SK-N-SH (cell line): ENCODE results near the gene GCN1. TPM values are rescaled to one million over a fixed set of nuclear protein-coding genes. Genes with fewer than 3 reads are reported as not detected.

Experiments
- CTCF ChIA-PET: fragments of 300-600, 350-600 bp; formaldehyde crosslinking; extraction: SDS; loops from one replicate; lab custom pipeline; 2021; lab: Yijun Ruan, JAX
- POLR2A ChIA-PET: fragments of 350-600 bp; sonication (Branson Sonifier 250); formaldehyde crosslinking; extraction: SDS; loops from one replicate; lab custom pipeline; 2020; ENCODE audit warnings: antibody characterized with exemption, inconsistent platforms; lab: Yijun Ruan, JAX
- DNase-seq: peaks from one replicate; pipeline ENCODE4 v3.0.0; 2012
- H2AFZ ChIP-seq: fragments of 200-600 bp; sonication (generic); 2 replicates; pipeline ENCODE4 v1.8.1; 2016; ENCODE audit warnings: antibody characterized with exemption, mild to moderate bottlenecking, low read depth
- H3F3A ChIP-seq: fragments of 200-600 bp; sonication (generic); replicated peaks from 2 replicates; pipeline ENCODE3; 2016; ENCODE audit warnings: antibody characterized with exemption, mild to moderate bottlenecking; ENCODE audit not compliant: insufficient read depth
- H3K27ac ChIP-seq, 2 experiments: fragments of 200-500 bp in 1 of 2; fragments of 200-600 bp in 1 of 2; sonication (Bioruptor generic) in 1 of 2; sonication (generic), shearing (Covaris generic) in 1 of 2; 2 replicates each; pipeline versions ENCODE4 v1.5.1 to v1.6.1; 2014 to 2016; ENCODE audit warnings: low read depth in 2 of 2, inconsistent platforms in 1 of 2, low read length in 1 of 2, mild to moderate bottlenecking in 1 of 2, mixed read lengths in 1 of 2
- H3K27me3 ChIP-seq: fragments of 200-600 bp; sonication (generic), shearing (Covaris generic); 2 replicates; pipeline ENCODE4 v1.6.1; 2016; ENCODE audit warnings: mixed run types; ENCODE audit not compliant: insufficient read depth
- H3K36me3 ChIP-seq, 2 experiments: fragments of 200-500 bp in 1 of 2; fragments of 200-600 bp in 1 of 2; sonication (Bioruptor generic) in 1 of 2; sonication (generic) in 1 of 2; replicated peaks in 1 of 2; 2 replicates each; pipeline versions ENCODE3 to v1.5.1; 2014 to 2016; ENCODE audit warnings: low read length in 1 of 2, mild to moderate bottlenecking in 1 of 2; ENCODE audit not compliant: insufficient read depth in 2 of 2, control insufficient read depth in 1 of 2
- H3K4me1 ChIP-seq, 2 experiments: fragments of 200-500 bp in 1 of 2; fragments of 200-600 bp in 1 of 2; sonication (Bioruptor generic) in 1 of 2; sonication (generic), shearing (Covaris generic) in 1 of 2; 2 replicates each; pipeline versions ENCODE4 v1.5.1 to v1.6.1; 2014 to 2016; ENCODE audit warnings: low read depth in 1 of 2, low read length in 1 of 2, mixed run types in 1 of 2; ENCODE audit not compliant: insufficient read depth in 2 of 2, control insufficient read depth in 1 of 2
- H3K4me2 ChIP-seq: fragments of 200-600 bp; sonication (generic), shearing (Covaris generic); 2 replicates; pipeline ENCODE4 v1.6.1; 2017; ENCODE audit warnings: mixed run types
- H3K4me3 ChIP-seq, 2 experiments: fragments of 200-500 bp in 1 of 2; fragments of 200-600 bp in 1 of 2; sonication (Bioruptor generic) in 1 of 2; sonication (generic), shearing (Covaris generic) in 1 of 2; 2 replicates each; pipeline versions ENCODE4 v1.5.1 to v1.8.1; 2014 to 2016; ENCODE audit warnings: low read depth in 2 of 2, inconsistent platforms in 1 of 2, low read length in 1 of 2, mild to moderate bottlenecking in 1 of 2, mixed read lengths in 1 of 2, moderate library complexity in 1 of 2
- H3K79me2 ChIP-seq: fragments of 200-600 bp; sonication (generic); 2 replicates; pipeline ENCODE4 v1.8.1; 2017; ENCODE audit warnings: mild to moderate bottlenecking; ENCODE audit not compliant: insufficient read depth
- H3K9ac ChIP-seq: fragments of 200-600 bp; sonication (generic); 2 replicates; pipeline ENCODE4 v1.6.1; 2017; ENCODE audit warnings: mixed run types
- H3K9me2 ChIP-seq: fragments of 200-600 bp; sonication (generic); 2 replicates; pipeline ENCODE4 v1.6.1; 2017; ENCODE audit warnings: mixed run types
- H3K9me3 ChIP-seq: fragments of 200-600 bp; sonication (generic); 2 replicates; pipeline ENCODE4 v1.6.1; 2017; ENCODE audit warnings: mixed run types, mild to moderate bottlenecking, moderate library complexity
- H4K20me1 ChIP-seq: fragments of 200-600 bp; sonication (generic); 2 replicates; pipeline ENCODE4 v1.6.1; 2017; ENCODE audit warnings: mild to moderate bottlenecking, mixed run types; ENCODE audit not compliant: insufficient read depth
- CHD2 ChIP-seq: fragments of 150-350 bp; IDR thresholded peaks from 2 replicates; pipeline ENCODE4 v1.6.1; 2018; ENCODE audit warnings: low read length; ENCODE audit not compliant: partially characterized antibody
- CTCF ChIP-seq: fragments of 200-600 bp; sonication (generic); IDR thresholded peaks from 2 replicates; pipeline ENCODE4 v1.6.1; 2017; ENCODE audit warnings: antibody characterized with exemption, mild to moderate bottlenecking, moderate library complexity
- EP300 ChIP-seq, 2 experiments: IDR thresholded peaks; 2 replicates each; pipeline versions ENCODE4 v1.4.0 to v1.6.1; 2012; ENCODE audit warnings: borderline replicate concordance in 1 of 2, low read depth in 1 of 2, low read length in 1 of 2
- FOXJ3 ChIP-seq: sonication (generic); formaldehyde crosslinking; IDR thresholded peaks from 2 replicates; pipeline ENCODE4 v1.5.1; 2020; ENCODE audit warnings: mild to moderate bottlenecking, missing genetic modification reagents
- GATA2 ChIP-seq: sonication (generic); formaldehyde crosslinking; IDR thresholded peaks from 2 replicates; pipeline ENCODE4 v1.5.0; 2020; ENCODE audit warnings: mild to moderate bottlenecking, missing genetic modification reagents
- JUND ChIP-seq: IDR thresholded peaks from 2 replicates; pipeline ENCODE4 v1.4.0; 2012
- MAX ChIP-seq: IDR thresholded peaks from 2 replicates; pipeline ENCODE4 v1.4.0; 2012; ENCODE audit warnings: low read depth
- MEF2A ChIP-seq: IDR thresholded peaks from 2 replicates; pipeline ENCODE4 v1.4.0; 2012; ENCODE audit warnings: low read depth, borderline replicate concordance
- MXI1 ChIP-seq: IDR thresholded peaks from 2 replicates; pipeline ENCODE4 v1.6.1; 2012; ENCODE audit warnings: mild to moderate bottlenecking, low read depth, low read length, improper control_type of control experiment
- POLR2AphosphoS5 ChIP-seq: IDR thresholded peaks from 2 replicates; pipeline ENCODE4 v1.6.1; 2012; ENCODE audit warnings: low read depth, low read length
- RAD21 ChIP-seq: IDR thresholded peaks from 2 replicates; pipeline ENCODE4 v1.6.1; 2012; ENCODE audit warnings: mild to moderate bottlenecking, low read length
- RCOR1 ChIP-seq: fragments of 150-350 bp; IDR thresholded peaks from 2 replicates; pipeline ENCODE4 v1.6.1; 2017; ENCODE audit warnings: antibody characterized with exemption, low read length
- REST ChIP-seq: IDR thresholded peaks from 2 replicates; pipeline ENCODE4 v1.6.1; 2012; ENCODE audit warnings: mild to moderate bottlenecking, low read depth, low read length, moderate library complexity
- RFX5 ChIP-seq: IDR thresholded peaks from 2 replicates; pipeline ENCODE4 v1.6.1; 2012; ENCODE audit warnings: mild to moderate bottlenecking, improper control_type of control experiment, low read length
- RXRA ChIP-seq: IDR thresholded peaks from 2 replicates; pipeline ENCODE4 v1.4.0; 2012; ENCODE audit warnings: low read depth, mild to moderate bottlenecking, borderline replicate concordance
- SMC3 ChIP-seq: IDR thresholded peaks from 2 replicates; pipeline ENCODE4 v1.6.1; 2012; ENCODE audit warnings: low read depth, low read length, improper control_type of control experiment
- TAF1 ChIP-seq: IDR thresholded peaks from 2 replicates; pipeline ENCODE4 v1.6.1; 2012; ENCODE audit warnings: low read depth, mild to moderate bottlenecking, low read length, moderate library complexity, borderline replicate concordance
- TCF12 ChIP-seq: IDR thresholded peaks from 2 replicates; pipeline ENCODE4 v1.4.0; 2012
- ZBTB33 ChIP-seq: IDR thresholded peaks from 2 replicates; pipeline ENCODE4 v1.4.0; 2012; ENCODE audit warnings: low read depth, borderline replicate concordance
- WGBS: methylation state at CpG from one replicate; pipeline ENCODE4 v1.1.6; 2017; ENCODE audit warnings: low lambda C conversion rate; 5-methylcytosine and 5-hydroxymethylcytosine counted together
- polyA plus RNA-seq, 3 experiments: library from polyadenylated mRNA; depleted of rRNA; stranded (reverse); fragments of >200 nt; gene quantifications; 2 replicates each; pipeline ENCODE4 v1.2.3, GENCODE V29; 2012

The GCN1 gene
- polyA plus RNA-seq, 1 of the 3 experiments (the other 2 are of a cell fraction) = 54.4 TPM

GRCh38 chr12:120214626-120215356 is 20.3 kb upstream of the GCN1 start:
- no peaks in the 10 kb centered on the region for H3K27me3 ChIP-seq
- H3K9me3 ChIP-seq = no peaks in the 10 kb centered on the region
- H3K4me1 ChIP-seq = no peaks in the 10 kb centered on the region
- H3K27ac ChIP-seq = no peak overlapping the region
- ChIA-PET CTCF (interaction anchor here (18.6 kb wide), 1 partner anchor 47 kb away, joined by 618 read pairs; the partner anchor contains the start of gene PXN), POLR2A (no interaction called here)
- H3K4me2 ChIP-seq = no peak overlapping the region
- no peak overlapping the region for H2AFZ ChIP-seq
- H3K36me3 ChIP-seq = peaks cover 51 to 84% of the 10 kb centered on the region in 2 experiments
- no peak overlapping the region for H3K9ac ChIP-seq
- TF ChIP-seq ZBTB33 = no peak
- TF ChIP-seq POLR2AphosphoS5 = no peak
- no peak for TF ChIP-seq MEF2A
- TF ChIP-seq MAX = no peak
- no peak for TF ChIP-seq TAF1
- no peak for TF ChIP-seq FOXJ3 (CRISPR knock-in tag)
- TF ChIP-seq MXI1 = no peak
- no peak for TF ChIP-seq CTCF
- no peak for TF ChIP-seq RAD21
- no peaks in the 10 kb centered on the region for H3K9me2 ChIP-seq
- 93% methylated on average over 22 of the region's 34 CpGs for WGBS
- no peaks in the 10 kb centered on the region for H4K20me1 ChIP-seq
- H3K4me3 ChIP-seq = no peak overlapping the region
- H3K79me2 ChIP-seq = peaks cover 17% of the 10 kb centered on the region; the same call in 1 of the 2 replicates
- H3F3A ChIP-seq = peaks cover 16% of the 10 kb centered on the region
- peak; percentile 31 for DNase-seq

DNA sequence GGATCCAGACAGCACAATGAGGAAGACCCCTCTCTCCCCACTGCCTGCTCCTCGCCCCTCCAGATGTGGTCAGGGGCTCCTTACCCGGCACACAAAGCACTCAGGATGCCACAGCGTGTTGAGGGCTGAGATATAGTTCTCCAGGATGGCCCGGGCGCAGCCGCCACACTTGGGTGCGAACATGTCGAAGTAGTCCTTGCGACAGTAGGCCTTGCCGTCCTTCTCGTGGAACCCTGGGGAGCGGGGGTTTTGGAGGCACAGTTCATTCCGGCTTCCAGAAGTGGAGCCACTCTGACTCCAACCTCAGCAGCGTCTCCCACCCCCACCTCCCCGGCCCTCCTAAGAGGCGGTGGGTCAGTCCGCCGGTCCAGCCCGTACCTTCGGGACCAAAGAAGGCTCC is 19.2 kb upstream of the GCN1 start:
- peaks cover 19% of the 10 kb centered on the region for H3F3A ChIP-seq
- H2AFZ ChIP-seq = no peak overlapping the region
- peaks cover 51 to 74% of the 10 kb centered on the region in 2 experiments for H3K36me3 ChIP-seq
- H3K4me3 ChIP-seq = no peak overlapping the region
- H3K9me3 ChIP-seq = no peaks in the 10 kb centered on the region
- H3K9me2 ChIP-seq = no peaks in the 10 kb centered on the region
- peaks cover 17% of the 10 kb centered on the region; the same call in 1 of the 2 replicates for H3K79me2 ChIP-seq
- H3K4me2 ChIP-seq = no peak overlapping the region
- 100% methylated on average over 4 of the region's 20 CpGs for WGBS
- no peaks in the 10 kb centered on the region for H3K4me1 ChIP-seq
- ChIA-PET CTCF (interaction anchor here (14.6 kb wide), 1 partner anchor 12 kb away, joined by 116 read pairs; no protein-coding TSS in a partner anchor), POLR2A (no interaction called here)
- H3K27ac ChIP-seq = no peak overlapping the region
- no peaks in the 10 kb centered on the region for H3K27me3 ChIP-seq
- no peak overlapping the region for H3K9ac ChIP-seq
- H4K20me1 ChIP-seq = no peaks in the 10 kb centered on the region
- DNase-seq = peak; percentile 15
- TF ChIP-seq REST (no peak), RCOR1 (no peak), TAF1 (no peak), SMC3 (no peak), TCF12 (no peak), JUND (no peak), RFX5 (no peak), RXRA (no peak), MAX (no peak), CHD2 (no peak), GATA2 (no peak), EP300 (IDR thresholded peaks at IDR 0.05; ENCODE audit: borderline replicate concordance in 1 of 2, low read depth in 1 of 2, low read length in 1 of 2) (no peak)
